Effector memory CD4-positive, alpha-beta T cell (primary cell): ENCODE results near the gene CACTIN.

ENCODE experiments used
- DNase-seq, 3 donors: peaks; one replicate each; pipeline ENCODE4 v3.0.0-alpha.2; 2020
- H3K27ac ChIP-seq: 2 replicates; pipeline ENCODE4 v1.7.0; 2013; ENCODE audit warnings: mild to moderate bottlenecking, low read length, moderate library complexity; ENCODE audit not compliant: insufficient read depth, poor library complexity, severe bottlenecking
- H3K27me3 ChIP-seq: replicated peaks from 2 replicates; pipeline ENCODE4 v1.7.0; 2013; ENCODE audit warnings: mild to moderate bottlenecking, low read length; ENCODE audit not compliant: insufficient read depth, control insufficient read depth, poor library complexity, severe bottlenecking
- H3K36me3 ChIP-seq: 2 replicates; pipeline ENCODE4 v1.7.0; 2013; ENCODE audit warnings: mild to moderate bottlenecking, low read length, moderate library complexity; ENCODE audit not compliant: control insufficient read depth, insufficient read depth
- H3K4me1 ChIP-seq: 2 replicates; pipeline ENCODE4 v1.7.0; 2013; ENCODE audit warnings: low read length, mild to moderate bottlenecking; ENCODE audit not compliant: control insufficient read depth, insufficient read depth, poor library complexity, severe bottlenecking
- H3K4me3 ChIP-seq: 2 replicates; pipeline ENCODE4 v1.7.0; 2013; ENCODE audit warnings: low read length, low read depth, mild to moderate bottlenecking; ENCODE audit not compliant: insufficient read depth, poor library complexity, severe bottlenecking
- H3K9me3 ChIP-seq: 2 replicates; pipeline ENCODE4 v1.7.0; 2013; ENCODE audit warnings: mild to moderate bottlenecking, low read length, moderate library complexity; ENCODE audit not compliant: control insufficient read depth

Gene CACTIN

GRCh38 chr19:3604227-3604986, 22.2 kb downstream of the CACTIN start:
- no peak overlapping the region for H3K4me3 ChIP-seq
- no peaks in the 10 kb centered on the region for H3K9me3 ChIP-seq
- no peaks in the 10 kb centered on the region for H3K27me3 ChIP-seq

GRCh38 chr19:3603121-3603811, 23.3 kb downstream of the CACTIN start:
- Histone ChIP-seq H3K27me3 (no peaks in the 10 kb centered on the region), H3K9me3 (no peaks in the 10 kb centered on the region), H3K4me3 (no peak overlapping the region), H3K36me3 (no peaks in the 10 kb centered on the region), H3K4me1 (peaks cover 26% of the 10 kb centered on the region), H3K27ac (no peak overlapping the region)
- DNase-seq = no peak

More at GRCh38 chr19:3604227-3604986, 22.2 kb downstream of the CACTIN start:
- peaks cover 26% of the 10 kb centered on the region for H3K4me1 ChIP-seq
- no peaks in the 10 kb centered on the region for H3K36me3 ChIP-seq
- DNase-seq = no peak
- no peak overlapping the region for H3K27ac ChIP-seq

DNA sequence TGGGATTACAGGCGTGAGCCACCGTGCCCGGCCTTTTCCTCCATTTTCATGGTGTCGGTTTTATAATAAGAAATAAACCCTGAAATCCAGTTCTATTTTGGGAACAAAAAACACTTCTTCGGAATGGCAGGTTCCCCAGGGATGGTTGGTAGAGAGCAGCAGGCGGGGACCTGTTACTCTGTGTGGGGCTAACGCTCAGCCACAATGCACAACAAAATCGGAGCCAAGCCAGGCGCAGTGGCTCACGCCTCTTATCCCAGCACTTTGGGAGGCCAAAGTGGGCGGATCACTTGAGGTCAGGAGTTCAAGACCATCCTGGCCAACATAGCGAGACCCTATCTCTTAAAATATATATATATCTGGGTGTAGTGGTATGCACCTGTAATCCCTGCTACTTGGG, 25.6 kb downstream of the CACTIN start:
- Histone ChIP-seq H3K9me3 (no peaks in the 10 kb centered on the region), H3K4me1 (peaks cover 16% of the 10 kb centered on the region), H3K36me3 (no peaks in the 10 kb centered on the region), H3K27ac (no peak overlapping the region), H3K27me3 (no peaks in the 10 kb centered on the region), H3K4me3 (no peak overlapping the region)
- DNase-seq = no peak

DNA sequence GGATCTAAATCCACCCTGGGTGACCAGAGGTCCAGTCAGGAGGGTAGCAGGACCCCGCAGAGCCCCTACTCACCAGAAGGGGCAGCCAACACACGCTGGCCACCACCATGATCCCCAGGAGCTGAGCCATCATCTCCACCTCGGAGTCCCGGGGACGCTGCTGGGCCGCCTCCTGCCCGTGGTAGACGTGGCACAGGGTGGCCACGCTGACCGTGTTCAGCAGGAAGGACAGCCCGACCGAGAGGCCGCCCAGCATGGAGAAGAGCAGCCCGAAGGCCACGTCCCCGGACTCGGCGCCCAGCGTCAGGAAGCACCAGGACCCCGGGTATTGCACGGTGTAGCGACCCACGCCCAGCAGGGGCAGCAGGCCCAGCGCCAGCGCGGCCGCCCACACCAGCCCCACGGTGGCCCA, 26.8 kb downstream of the CACTIN start:
- Histone ChIP-seq H3K4me3 (no peak overlapping the region), H3K9me3 (no peaks in the 10 kb centered on the region), H3K36me3 (no peaks in the 10 kb centered on the region), H3K4me1 (peaks cover 3% of the 10 kb centered on the region), H3K27me3 (no peaks in the 10 kb centered on the region), H3K27ac (no peak overlapping the region)
- no peak for DNase-seq

- DNase-seq = no peak
- H3K4me1 ChIP-seq = no peaks in the 10 kb centered on the region
- no peaks in the 10 kb centered on the region for H3K27me3 ChIP-seq
- no peaks in the 10 kb centered on the region for H3K36me3 ChIP-seq
- H3K4me3 ChIP-seq = no peak overlapping the region
- H3K9me3 ChIP-seq = no peaks in the 10 kb centered on the region
- no peak overlapping the region for H3K27ac ChIP-seq
Measured at GRCh38 chr19:3595521-3596061, 31.0 kb downstream of the CACTIN start.

GRCh38 chr19:3593156-3593555, 33.4 kb downstream of the CACTIN start:
- Histone ChIP-seq H3K36me3 (no peaks in the 10 kb centered on the region), H3K27ac (no peak overlapping the region), H3K4me1 (no peaks in the 10 kb centered on the region), H3K4me3 (no peak overlapping the region), H3K9me3 (no peaks in the 10 kb centered on the region), H3K27me3 (no peaks in the 10 kb centered on the region)
- no peak for DNase-seq

- no peaks in the 10 kb centered on the region for H3K36me3 ChIP-seq
- H3K9me3 ChIP-seq = no peaks in the 10 kb centered on the region
Measured at GRCh38 chr19:3591876-3592613, 34.5 kb downstream of the CACTIN start.

DNA sequence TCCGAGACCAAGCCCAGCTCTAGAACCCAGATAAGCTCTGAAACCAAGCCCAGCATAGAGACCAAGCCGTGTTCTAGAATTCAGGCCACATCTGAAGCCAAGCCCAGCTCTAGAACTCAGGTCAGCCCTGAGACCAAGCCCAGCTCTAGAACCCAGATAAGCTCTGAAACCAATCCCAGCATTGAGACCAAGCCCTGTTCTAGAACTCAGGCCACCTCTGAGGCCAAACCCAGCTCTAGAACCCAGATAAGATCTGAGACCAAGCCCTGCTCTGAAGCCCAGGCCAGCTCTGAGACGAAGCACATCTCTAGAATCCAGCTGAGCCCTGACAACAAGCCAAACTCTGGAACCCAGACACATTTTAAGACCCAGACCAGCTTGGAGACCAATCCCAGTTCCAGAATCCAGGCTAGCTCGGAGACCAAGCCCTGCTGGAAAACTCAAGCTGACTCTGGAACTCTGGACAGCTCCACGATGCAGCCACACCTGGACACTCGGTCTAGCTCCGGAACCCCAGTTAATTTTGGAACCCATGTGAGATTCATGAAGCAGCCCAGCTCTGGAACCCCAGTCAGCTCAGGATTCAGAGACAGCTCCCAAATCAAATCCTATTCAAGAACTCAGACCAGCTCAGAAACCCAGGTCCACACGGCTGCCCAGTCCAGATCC, 35.5 kb downstream of the CACTIN start:
- Histone ChIP-seq H3K4me1 (no peaks in the 10 kb centered on the region), H3K36me3 (no peaks in the 10 kb centered on the region), H3K27me3 (no peaks in the 10 kb centered on the region), H3K9me3 (no peaks in the 10 kb centered on the region), H3K4me3 (no peak overlapping the region), H3K27ac (no peak overlapping the region)
- no peak for DNase-seq

More at GRCh38 chr19:3591876-3592613, 34.5 kb downstream of the CACTIN start:
- H3K27ac ChIP-seq = no peak overlapping the region
- H3K4me3 ChIP-seq = no peak overlapping the region
- DNase-seq = no peak
- H3K27me3 ChIP-seq = no peaks in the 10 kb centered on the region
- H3K4me1 ChIP-seq = no peaks in the 10 kb centered on the region

DNA sequence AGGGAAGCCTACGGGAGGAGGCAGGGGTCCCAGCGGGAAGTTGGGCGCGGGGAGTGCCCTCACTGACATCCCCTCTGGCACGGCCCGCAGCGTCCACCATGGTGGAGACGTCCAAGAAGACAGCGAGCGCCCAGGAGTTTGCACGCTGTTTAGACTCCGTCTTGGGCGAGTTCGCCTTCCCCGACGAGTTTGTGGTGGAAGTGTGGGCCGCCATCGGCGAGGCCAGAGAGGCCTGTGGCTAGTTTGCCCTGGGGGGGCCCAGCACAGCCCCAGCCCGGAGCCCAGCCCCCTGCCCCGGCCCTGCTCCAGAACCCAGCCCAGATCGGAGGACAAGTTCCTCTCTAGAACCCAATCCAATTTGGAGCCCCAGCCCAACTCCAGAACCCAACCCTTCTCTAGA, 36.6 kb downstream of the CACTIN start:
- Histone ChIP-seq H3K4me3 (no peak overlapping the region), H3K9me3 (no peaks in the 10 kb centered on the region), H3K4me1 (peaks cover 4% of the 10 kb centered on the region), H3K36me3 (no peaks in the 10 kb centered on the region), H3K27ac (no peak overlapping the region), H3K27me3 (no peaks in the 10 kb centered on the region)
- DNase-seq = no peak
